Measurements from ENCODE around the gene TRPM3.

The TRPM3 gene

GRCh38 chr9:70817311-70817710 is 304.1 kb downstream of the TRPM3 start:
- no peak for DNase-seq (ENCODE audit: low spot score)

GRCh38 chr9:70816891-70817290 is 304.5 kb downstream of the TRPM3 start:
- no peak for DNase-seq (ENCODE audit: low spot score)

- DNase-seq (ENCODE audit: low spot score), result no peak
These were observed 305.1 kb downstream of the TRPM3 start for GRCh38 chr9:70816316-70816715.

GRCh38 chr9:70814597-70814996 is 306.8 kb downstream of the TRPM3 start:
- no peak for DNase-seq (ENCODE audit: low spot score)

GRCh38 chr9:70813141-70813540 is 308.3 kb downstream of the TRPM3 start:
- DNase-seq (ENCODE audit: low spot score), result no peak

- no peak for DNase-seq (ENCODE audit: low spot score)
These were observed 309.8 kb downstream of the TRPM3 start for GRCh38 chr9:70811638-70812037.

- DNase-seq (ENCODE audit: low spot score), result no peak
These were observed 314.5 kb downstream of the TRPM3 start for GRCh38 chr9:70806875-70807274.

GRCh38 chr9:70805949-70806348 is 315.5 kb downstream of the TRPM3 start:
- peak; percentile 67 for DNase-seq (ENCODE audit: low spot score)

GRCh38 chr9:70802758-70803436 is 318.5 kb downstream of the TRPM3 start:
- no peak for DNase-seq (ENCODE audit: low spot score)

- DNase-seq (ENCODE audit: low spot score), result no peak
These were observed 319.2 kb downstream of the TRPM3 start for GRCh38 chr9:70802206-70802605.

GRCh38 chr9:70801181-70801829 is 320.1 kb downstream of the TRPM3 start:
- DNase-seq (ENCODE audit: low spot score), result no peak

- no peak for DNase-seq (ENCODE audit: low spot score)
These were observed 323.4 kb downstream of the TRPM3 start for GRCh38 chr9:70798018-70798417.

GRCh38 chr9:70795841-70796240 is 325.6 kb downstream of the TRPM3 start:
- DNase-seq (ENCODE audit: low spot score), result no peak

GRCh38 chr9:70792796-70793195 is 328.6 kb downstream of the TRPM3 start:
- no peak for DNase-seq (ENCODE audit: low spot score)

GRCh38 chr9:70791936-70792335 is 329.5 kb downstream of the TRPM3 start:
- DNase-seq (ENCODE audit: low spot score), result no peak

- no peak for DNase-seq (ENCODE audit: low spot score)
These were observed 332.3 kb downstream of the TRPM3 start for GRCh38 chr9:70789086-70789485.

GRCh38 chr9:70784456-70784855 is 337.0 kb downstream of the TRPM3 start:
- no peak for DNase-seq (ENCODE audit: low spot score)

- no peak for DNase-seq (ENCODE audit: low spot score)
These were observed 342.9 kb downstream of the TRPM3 start for GRCh38 chr9:70778568-70778967.

- DNase-seq (ENCODE audit: low spot score), result no peak
These were observed 347.8 kb downstream of the TRPM3 start for GRCh38 chr9:70773579-70773978.

- DNase-seq (ENCODE audit: low spot score), result no peak
These were observed 348.8 kb downstream of the TRPM3 start for GRCh38 chr9:70772601-70773000.

GRCh38 chr9:70765946-70766345 is 355.5 kb downstream of the TRPM3 start:
- no peak for DNase-seq (ENCODE audit: low spot score)

- no peak for DNase-seq (ENCODE audit: low spot score)
These were observed 360.2 kb downstream of the TRPM3 start for GRCh38 chr9:70761139-70761670.

- DNase-seq (ENCODE audit: low spot score), result no peak
These were observed 361.2 kb downstream of the TRPM3 start for GRCh38 chr9:70760228-70760627.

- no peak for DNase-seq (ENCODE audit: low spot score)
These were observed 368.1 kb downstream of the TRPM3 start for GRCh38 chr9:70753311-70753710.

All from left forelimb (tissue), 1 donor.